ENCODE results near the gene CD22.

The CD22 gene

DNA sequence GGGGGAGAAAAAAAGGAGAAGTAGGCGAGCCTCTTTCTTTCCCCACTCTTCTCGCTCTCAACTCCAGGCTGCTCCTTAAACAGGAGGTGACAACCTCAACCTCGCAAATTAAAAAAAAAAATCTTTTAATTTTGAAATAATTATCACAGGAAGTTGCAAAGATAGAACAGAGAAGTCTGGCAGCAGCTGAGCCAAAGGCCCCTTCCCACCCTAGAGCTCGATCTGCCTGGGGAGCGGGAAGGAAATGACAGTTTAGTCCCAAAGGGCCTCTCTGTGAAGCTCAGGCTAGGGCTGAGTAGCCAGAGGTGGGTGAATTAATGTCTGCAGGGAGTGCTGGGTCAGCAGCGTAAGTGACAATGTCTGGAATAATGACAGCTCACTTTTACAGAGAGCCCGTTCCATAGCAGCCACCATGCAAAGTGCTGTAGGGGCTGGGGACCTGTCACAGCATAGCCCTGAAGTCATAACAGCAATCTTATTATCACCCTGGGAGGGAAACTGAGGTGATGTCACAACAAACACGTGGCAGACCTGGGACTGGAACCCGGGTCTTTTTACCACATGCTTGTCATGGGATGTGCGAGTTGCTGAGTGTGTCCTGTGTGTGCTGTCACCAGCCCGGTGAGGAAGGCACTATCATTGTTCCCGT, 8.8 kb upstream of the CD22 start:
- H3K4me1 ChIP-seq (ENCODE audit: control insufficient read depth, insufficient read depth, low read length), result no peaks in the 10 kb centered on the region
- no peak overlapping the region for H3K4me3 ChIP-seq (ENCODE audit: low read depth, low read length)

DNA sequence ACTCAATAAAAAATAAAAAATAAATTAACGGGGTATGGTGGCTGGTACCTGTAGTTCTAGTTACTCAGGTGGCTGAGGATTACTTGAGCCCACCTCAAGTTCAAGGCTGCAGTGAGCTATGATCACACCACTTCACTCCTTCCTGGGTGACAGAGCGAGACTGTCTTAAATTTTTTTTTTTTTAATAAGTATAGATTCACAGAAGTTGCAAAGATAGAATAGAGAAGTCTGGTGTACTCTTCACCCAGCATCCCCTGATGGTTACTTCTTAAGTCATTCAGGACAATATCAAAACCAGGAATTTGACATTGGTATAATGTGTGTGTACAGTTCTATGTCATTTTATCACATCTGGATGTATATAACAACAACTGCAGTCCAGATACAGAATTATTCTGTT, 7.7 kb upstream of the CD22 start:
- no peak overlapping the region for H3K4me3 ChIP-seq (ENCODE audit: low read depth, low read length)
- H3K36me3 ChIP-seq (ENCODE audit: control insufficient read depth in 2 of 2, insufficient read depth in 1 of 2, low read length in 2 of 2), result no peaks in the 10 kb centered on the region
- no peaks in the 10 kb centered on the region for H3K4me1 ChIP-seq (ENCODE audit: control insufficient read depth, insufficient read depth, low read length)
- TF ChIP-seq ZNF514 (tag by site-specific recombination; IDR thresholded peaks at IDR 0.05), result no peak
- TF ChIP-seq ZNF2 (tag by site-specific recombination; IDR thresholded peaks at IDR 0.05), result no peak
- no peak for TF ChIP-seq GLI2 (tag by site-specific recombination; IDR thresholded peaks at IDR 0.05; ENCODE audit: borderline replicate concordance, low read depth)
- TF ChIP-seq, protein P1, sequence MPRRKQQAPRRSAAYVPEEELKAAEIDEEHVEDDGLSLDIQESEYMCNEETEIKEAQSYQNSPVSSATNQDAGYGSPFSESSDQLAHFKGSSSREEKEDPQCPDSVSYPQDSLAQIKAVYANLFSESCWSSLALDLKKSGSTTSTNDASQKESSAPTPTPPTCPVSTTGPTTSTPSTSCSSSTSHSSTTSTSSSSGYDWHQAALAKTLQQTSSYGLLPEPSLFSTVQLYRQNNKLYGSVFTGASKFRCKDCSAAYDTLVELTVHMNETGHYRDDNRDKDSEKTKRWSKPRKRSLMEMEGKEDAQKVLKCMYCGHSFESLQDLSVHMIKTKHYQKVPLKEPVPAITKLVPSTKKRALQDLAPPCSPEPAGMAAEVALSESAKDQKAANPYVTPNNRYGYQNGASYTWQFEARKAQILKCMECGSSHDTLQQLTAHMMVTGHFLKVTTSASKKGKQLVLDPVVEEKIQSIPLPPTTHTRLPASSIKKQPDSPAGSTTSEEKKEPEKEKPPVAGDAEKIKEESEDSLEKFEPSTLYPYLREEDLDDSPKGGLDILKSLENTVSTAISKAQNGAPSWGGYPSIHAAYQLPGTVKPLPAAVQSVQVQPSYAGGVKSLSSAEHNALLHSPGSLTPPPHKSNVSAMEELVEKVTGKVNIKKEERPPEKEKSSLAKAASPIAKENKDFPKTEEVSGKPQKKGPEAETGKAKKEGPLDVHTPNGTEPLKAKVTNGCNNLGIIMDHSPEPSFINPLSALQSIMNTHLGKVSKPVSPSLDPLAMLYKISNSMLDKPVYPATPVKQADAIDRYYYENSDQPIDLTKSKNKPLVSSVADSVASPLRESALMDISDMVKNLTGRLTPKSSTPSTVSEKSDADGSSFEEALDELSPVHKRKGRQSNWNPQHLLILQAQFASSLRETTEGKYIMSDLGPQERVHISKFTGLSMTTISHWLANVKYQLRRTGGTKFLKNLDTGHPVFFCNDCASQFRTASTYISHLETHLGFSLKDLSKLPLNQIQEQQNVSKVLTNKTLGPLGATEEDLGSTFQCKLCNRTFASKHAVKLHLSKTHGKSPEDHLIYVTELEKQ (tag by site-specific recombination; IDR thresholded peaks at IDR 0.05; ENCODE audit: borderline replicate concordance), result no peak
- TF ChIP-seq ZNF677 (tag by site-specific recombination; IDR thresholded peaks at IDR 0.05), result no peak
- no peak for TF ChIP-seq ZNF350 (tag by site-specific recombination; IDR thresholded peaks at IDR 0.05)
- no peak for TF ChIP-seq MEIS1 (CRISPR knock-in tag; IDR thresholded peaks at IDR 0.05; ENCODE audit: borderline replicate concordance)
- no peak for TF ChIP-seq SP2 (tag by site-specific recombination; IDR thresholded peaks at IDR 0.05)
- no peak for TF ChIP-seq ZNF585B (tag by site-specific recombination; IDR thresholded peaks at IDR 0.05)
- TF ChIP-seq ZSCAN30 (tag by site-specific recombination; IDR thresholded peaks at IDR 0.05), result no peak
- H3K27ac ChIP-seq (ENCODE audit: extremely low read depth, low read depth, low read length), result no peak overlapping the region
- ChIA-PET CTCF (interaction anchor here (0.6 to 1.1 kb wide), 2 partner anchors 32 to 117 kb away, joined by 3 to 4 read pairs; no protein-coding TSS in a partner anchor), POLR2A (no interaction called here)
- peaks cover 4% of the 10 kb centered on the region; the same call in 1 of the 2 replicates for H3K9me3 ChIP-seq (ENCODE audit: control insufficient read depth, insufficient read depth, low read depth, low read length)

More for the DNA sequence above, 8.8 kb upstream of the CD22 start:
- Histone ChIP-seq H3K9me3 (ENCODE audit: control insufficient read depth, insufficient read depth, low read depth, low read length) (peaks cover 4% of the 10 kb centered on the region; the same call in 1 of the 2 replicates), H3K27ac (ENCODE audit: extremely low read depth, low read depth, low read length) (no peak overlapping the region), H3K36me3 (ENCODE audit: control insufficient read depth in 2 of 2, insufficient read depth in 1 of 2, low read length in 2 of 2) (no peaks in the 10 kb centered on the region)
- ChIA-PET POLR2A (interaction anchor here (0.6 kb wide), 1 partner anchor 533 kb away, joined by 5 read pairs; no protein-coding TSS in a partner anchor), CTCF (interaction anchor here (0.5 to 1.2 kb wide), 6 partner anchors 11 to 1136 kb away, joined by 3 to 4 read pairs (median 3); no protein-coding TSS in a partner anchor)
- no peak for TF ChIP-seq ZNF677 (tag by site-specific recombination; IDR thresholded peaks at IDR 0.05)
- TF ChIP-seq MZF1 (tag by site-specific recombination; IDR thresholded peaks at IDR 0.05; ENCODE audit: borderline replicate concordance), result no peak
- TF ChIP-seq GLIS1 (tag by site-specific recombination; IDR thresholded peaks at IDR 0.05), result peak; percentile 34; the same call in 1 of the 2 replicates
- TF ChIP-seq HOXD13 (CRISPR knock-in tag; IDR thresholded peaks at IDR 0.05; ENCODE audit: borderline replicate concordance), result no peak
- no peak for TF ChIP-seq ZNF777 (tag by site-specific recombination; IDR thresholded peaks at IDR 0.05; ENCODE audit: borderline replicate concordance)
- no peak for TF ChIP-seq SCRT2 (tag by site-specific recombination; IDR thresholded peaks at IDR 0.05)
- TF ChIP-seq ZNF600 (tag by site-specific recombination; IDR thresholded peaks at IDR 0.05), result peak; percentile 73
- no peak for TF ChIP-seq ZSCAN23 (tag by site-specific recombination; IDR thresholded peaks at IDR 0.05)
- TF ChIP-seq ZNF629 (tag by site-specific recombination; IDR thresholded peaks at IDR 0.05), result peak; percentile 22; the same call in 1 of the 2 replicates
- 0 out of 2 replicates have a peak, but pooled peaks have one; percentile 27 for TF ChIP-seq ZIC2 (tag by site-specific recombination; IDR thresholded peaks at IDR 0.05)
- TF ChIP-seq, protein P2, sequence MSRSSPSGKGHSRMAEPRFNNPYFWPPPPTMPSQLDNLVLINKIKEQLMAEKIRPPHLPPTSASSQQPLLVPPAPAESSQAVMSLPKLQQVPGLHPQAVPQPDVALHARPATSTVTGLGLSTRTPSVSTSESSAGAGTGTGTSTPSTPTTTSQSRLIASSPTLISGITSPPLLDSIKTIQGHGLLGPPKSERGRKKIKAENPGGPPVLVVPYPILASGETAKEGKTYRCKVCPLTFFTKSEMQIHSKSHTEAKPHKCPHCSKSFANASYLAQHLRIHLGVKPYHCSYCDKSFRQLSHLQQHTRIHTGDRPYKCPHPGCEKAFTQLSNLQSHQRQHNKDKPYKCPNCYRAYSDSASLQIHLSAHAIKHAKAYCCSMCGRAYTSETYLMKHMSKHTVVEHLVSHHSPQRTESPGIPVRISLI (tag by site-specific recombination; IDR thresholded peaks at IDR 0.05), result peak; percentile 47; the same call in 1 of the 2 replicates
